Panc1 (cell line): ENCODE data around the gene C4orf51.

ENCODE experiments used
- POLR2AphosphoS5 ChIP-seq: IDR thresholded peaks from 2 replicates; pipeline ENCODE4 v1.6.1; 2012; ENCODE audit warnings: mild to moderate bottlenecking, low read depth, low read length, moderate library complexity
- SIN3A ChIP-seq: IDR thresholded peaks from 2 replicates; pipeline ENCODE4 v1.6.1; 2012; ENCODE audit warnings: low read depth, mild to moderate bottlenecking, low read length, moderate library complexity, borderline replicate concordance; ENCODE audit not compliant: insufficient read depth
- TCF7L2 ChIP-seq: IDR thresholded peaks from 2 replicates; pipeline ENCODE4 v1.6.1; 2011; ENCODE audit warnings: mild to moderate bottlenecking, low read depth, low read length, inconsistent platforms
- TF ChIP-seq, protein P1 (sequence below): fragments of 450-650 bp; IDR thresholded peaks from 2 replicates; pipeline ENCODE4 v1.5.1; 2017; ENCODE audit warnings: mild to moderate bottlenecking
- TF ChIP-seq, protein P2 (sequence below), 2 experiments: IDR thresholded peaks; 2 replicates each; pipeline ENCODE4 v1.6.1; 2011 to 2012; ENCODE audit warnings: low read depth in 2 of 2, control low read depth in 1 of 2, low read length in 1 of 2, mild to moderate bottlenecking in 1 of 2, moderate library complexity in 1 of 2; ENCODE audit not compliant: insufficient read depth in 1 of 2

DNA sequence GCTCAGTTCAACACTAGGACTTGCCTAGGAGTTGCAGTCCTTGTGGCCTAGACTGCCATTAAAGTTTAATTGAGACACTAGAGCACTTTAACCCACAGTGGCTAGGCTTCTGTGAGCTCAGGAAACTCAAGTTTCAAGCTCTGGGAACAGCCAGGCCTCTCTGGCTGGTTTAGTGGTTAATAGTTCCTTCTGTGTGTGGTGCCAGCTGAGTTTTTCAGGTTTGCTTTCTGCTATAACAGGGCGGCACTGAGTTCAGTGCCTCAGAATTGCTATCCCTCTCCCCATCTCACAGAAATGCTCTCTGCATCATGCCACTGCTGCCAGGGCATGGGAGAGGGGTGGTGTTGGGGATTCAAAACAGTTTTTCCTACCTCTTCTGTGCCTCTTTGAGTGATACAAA is 44.8 kb upstream of the C4orf51 start:
- TF ChIP-seq, protein P1, sequence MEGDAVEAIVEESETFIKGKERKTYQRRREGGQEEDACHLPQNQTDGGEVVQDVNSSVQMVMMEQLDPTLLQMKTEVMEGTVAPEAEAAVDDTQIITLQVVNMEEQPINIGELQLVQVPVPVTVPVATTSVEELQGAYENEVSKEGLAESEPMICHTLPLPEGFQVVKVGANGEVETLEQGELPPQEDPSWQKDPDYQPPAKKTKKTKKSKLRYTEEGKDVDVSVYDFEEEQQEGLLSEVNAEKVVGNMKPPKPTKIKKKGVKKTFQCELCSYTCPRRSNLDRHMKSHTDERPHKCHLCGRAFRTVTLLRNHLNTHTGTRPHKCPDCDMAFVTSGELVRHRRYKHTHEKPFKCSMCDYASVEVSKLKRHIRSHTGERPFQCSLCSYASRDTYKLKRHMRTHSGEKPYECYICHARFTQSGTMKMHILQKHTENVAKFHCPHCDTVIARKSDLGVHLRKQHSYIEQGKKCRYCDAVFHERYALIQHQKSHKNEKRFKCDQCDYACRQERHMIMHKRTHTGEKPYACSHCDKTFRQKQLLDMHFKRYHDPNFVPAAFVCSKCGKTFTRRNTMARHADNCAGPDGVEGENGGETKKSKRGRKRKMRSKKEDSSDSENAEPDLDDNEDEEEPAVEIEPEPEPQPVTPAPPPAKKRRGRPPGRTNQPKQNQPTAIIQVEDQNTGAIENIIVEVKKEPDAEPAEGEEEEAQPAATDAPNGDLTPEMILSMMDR, result no peak
- TF ChIP-seq, protein P2, sequence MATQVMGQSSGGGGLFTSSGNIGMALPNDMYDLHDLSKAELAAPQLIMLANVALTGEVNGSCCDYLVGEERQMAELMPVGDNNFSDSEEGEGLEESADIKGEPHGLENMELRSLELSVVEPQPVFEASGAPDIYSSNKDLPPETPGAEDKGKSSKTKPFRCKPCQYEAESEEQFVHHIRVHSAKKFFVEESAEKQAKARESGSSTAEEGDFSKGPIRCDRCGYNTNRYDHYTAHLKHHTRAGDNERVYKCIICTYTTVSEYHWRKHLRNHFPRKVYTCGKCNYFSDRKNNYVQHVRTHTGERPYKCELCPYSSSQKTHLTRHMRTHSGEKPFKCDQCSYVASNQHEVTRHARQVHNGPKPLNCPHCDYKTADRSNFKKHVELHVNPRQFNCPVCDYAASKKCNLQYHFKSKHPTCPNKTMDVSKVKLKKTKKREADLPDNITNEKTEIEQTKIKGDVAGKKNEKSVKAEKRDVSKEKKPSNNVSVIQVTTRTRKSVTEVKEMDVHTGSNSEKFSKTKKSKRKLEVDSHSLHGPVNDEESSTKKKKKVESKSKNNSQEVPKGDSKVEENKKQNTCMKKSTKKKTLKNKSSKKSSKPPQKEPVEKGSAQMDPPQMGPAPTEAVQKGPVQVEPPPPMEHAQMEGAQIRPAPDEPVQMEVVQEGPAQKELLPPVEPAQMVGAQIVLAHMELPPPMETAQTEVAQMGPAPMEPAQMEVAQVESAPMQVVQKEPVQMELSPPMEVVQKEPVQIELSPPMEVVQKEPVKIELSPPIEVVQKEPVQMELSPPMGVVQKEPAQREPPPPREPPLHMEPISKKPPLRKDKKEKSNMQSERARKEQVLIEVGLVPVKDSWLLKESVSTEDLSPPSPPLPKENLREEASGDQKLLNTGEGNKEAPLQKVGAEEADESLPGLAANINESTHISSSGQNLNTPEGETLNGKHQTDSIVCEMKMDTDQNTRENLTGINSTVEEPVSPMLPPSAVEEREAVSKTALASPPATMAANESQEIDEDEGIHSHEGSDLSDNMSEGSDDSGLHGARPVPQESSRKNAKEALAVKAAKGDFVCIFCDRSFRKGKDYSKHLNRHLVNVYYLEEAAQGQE (IDR thresholded peaks at IDR 0.05; ENCODE audit: insufficient read depth in 1 of 2, low read depth in 2 of 2, low read length in 1 of 2), result no peak
- TF ChIP-seq POLR2AphosphoS5, result no peak
- TF ChIP-seq SIN3A, result no peak
- no peak for TF ChIP-seq TCF7L2
